ENCODE measurements around the gene FBN3.

FBN3 gene

DNA sequence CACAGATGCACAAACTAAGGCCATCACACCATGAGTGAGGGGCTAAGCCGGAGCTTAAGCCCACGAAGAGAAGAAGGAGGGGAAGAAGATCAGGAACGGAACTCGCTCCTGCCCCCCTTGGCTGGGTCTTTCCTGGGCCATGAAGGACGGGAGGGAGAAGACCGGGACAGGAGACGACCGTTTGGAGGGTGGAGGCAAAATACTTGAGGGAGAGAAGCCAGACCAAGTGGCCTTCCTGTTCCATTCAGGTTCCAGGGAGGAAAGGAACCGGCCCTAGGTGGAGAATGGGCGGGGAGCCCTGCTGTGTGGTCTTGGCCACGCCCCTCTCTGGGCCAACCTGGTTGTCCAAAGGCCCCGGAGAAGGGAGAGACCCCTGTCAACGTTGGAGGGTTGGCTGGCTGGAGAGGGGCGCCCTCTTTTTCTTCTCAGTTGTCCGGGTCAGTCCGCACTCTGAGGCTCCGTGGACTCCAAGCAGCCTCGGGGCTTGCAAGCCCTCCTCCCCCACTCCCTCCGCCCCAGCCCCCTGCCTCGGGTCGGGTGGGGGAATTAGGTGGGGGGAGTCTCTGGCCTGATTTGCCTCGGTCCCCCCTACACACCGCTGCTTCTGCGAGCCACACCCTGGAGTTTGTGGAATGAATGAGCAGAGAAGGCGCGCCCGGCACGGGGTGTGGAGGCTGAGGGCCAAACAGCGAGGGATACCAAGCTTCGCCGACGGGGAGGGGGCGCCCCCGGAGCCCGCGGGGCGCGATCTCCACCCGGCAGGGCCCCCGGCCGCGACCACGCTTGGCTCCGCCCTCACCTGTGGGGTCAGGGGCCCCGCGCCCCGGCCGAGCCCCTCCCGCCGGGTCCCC, 757 bp downstream of the FBN3 start:
- no peak for DNase-seq (ENCODE audit: low spot score)

GRCh38 chr19:8148088-8148409, 1.3 kb downstream of the FBN3 start:
- no peak for DNase-seq (ENCODE audit: low spot score)

- DNase-seq (ENCODE audit: low spot score): no peak
These were observed 1.8 kb downstream of the FBN3 start for GRCh38 chr19:8147582-8147978.

DNA sequence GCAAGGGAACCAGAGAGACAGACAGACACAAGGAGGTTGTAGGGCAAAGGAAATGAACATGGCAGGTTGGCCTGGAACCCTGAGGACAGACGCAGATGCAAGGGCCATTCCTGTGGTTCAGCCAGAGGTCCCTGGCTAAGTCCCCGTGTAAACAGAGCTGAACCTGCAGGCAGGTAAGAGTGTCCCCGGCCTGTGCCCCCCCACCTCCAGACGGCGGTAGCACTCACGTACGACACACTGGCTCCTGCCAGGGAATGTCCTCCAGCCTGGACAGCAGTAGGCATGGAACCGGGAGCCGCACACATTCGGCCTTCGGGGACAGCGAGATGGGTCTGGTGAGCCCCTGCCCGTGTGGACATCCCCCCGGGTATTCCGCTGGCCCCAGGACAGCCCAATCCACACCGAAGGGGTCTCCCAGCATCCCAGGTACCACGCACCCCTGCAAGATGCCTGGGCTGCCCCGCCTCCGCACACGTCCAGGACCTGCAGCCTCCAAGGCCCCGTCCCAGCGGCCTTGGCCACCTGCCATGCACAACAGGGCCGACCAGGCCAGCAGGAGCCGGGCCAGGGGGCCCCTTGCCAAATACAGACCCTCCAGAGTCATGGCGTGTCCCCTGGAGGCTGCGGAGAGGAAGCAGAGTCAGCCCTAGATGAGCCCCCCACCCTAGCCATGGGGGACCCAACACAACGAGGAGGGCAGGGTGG, 2.4 kb downstream of the FBN3 start:
- DNase-seq (ENCODE audit: low spot score): no peak

DNA sequence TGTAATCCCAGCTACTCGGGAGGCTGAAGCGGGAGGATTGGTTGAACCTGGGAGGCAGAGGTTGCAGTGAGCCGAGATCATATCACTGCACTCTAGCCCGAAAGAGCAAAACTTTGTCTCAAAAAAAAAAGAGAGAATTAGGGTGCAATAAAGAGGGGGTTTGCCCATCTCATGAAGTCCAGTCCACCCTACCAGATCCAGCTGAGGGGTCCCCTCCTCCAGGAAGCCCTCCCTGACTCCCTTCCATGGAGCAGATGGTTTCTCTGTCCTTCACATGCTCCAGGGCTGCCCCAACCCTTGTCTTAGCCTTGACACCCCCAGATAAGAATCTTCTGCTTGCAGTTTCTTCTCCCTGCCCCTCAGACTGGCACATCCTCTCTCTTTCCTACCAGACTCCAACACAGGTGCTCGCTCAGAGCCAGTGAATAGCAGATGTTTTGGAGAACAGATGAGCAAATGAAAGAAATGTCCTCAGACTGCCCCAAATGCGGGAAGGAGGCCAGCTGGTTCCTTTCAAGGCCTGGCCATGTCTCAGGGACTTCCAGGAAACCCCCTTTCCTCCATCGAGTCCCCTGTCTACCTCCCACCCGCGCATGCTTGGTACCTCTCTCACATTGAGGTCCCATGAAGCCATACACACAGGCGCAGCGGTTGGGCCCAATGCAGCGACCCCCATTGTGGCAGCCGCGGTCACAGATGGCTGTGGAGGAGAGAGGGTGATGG, 5.0 kb downstream of the FBN3 start:
- DNase-seq (ENCODE audit: low spot score): no peak

- no peak for DNase-seq (ENCODE audit: low spot score)
These were observed 6.4 kb downstream of the FBN3 start for GRCh38 chr19:8143041-8143440.

DNA sequence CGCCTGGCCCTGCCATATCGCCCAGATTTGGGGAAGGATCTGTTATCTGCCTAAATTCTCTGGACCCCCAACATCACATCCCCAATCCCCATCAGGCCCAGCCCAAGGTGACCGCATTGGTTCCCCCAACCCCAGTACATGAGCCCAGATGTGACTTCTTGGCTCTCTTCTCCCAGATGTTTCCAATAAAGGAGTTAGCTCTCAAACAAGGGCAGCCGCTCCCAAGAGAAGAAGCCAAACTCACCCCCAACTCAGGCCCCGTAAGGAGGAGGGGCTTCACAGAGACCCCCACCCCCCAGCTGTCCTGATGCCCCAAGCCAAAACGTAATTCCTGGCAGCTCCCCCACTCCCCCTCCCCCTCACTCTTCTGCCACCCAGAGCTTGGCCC, 6.9 kb downstream of the FBN3 start:
- DNase-seq (ENCODE audit: low spot score): no peak

DNA sequence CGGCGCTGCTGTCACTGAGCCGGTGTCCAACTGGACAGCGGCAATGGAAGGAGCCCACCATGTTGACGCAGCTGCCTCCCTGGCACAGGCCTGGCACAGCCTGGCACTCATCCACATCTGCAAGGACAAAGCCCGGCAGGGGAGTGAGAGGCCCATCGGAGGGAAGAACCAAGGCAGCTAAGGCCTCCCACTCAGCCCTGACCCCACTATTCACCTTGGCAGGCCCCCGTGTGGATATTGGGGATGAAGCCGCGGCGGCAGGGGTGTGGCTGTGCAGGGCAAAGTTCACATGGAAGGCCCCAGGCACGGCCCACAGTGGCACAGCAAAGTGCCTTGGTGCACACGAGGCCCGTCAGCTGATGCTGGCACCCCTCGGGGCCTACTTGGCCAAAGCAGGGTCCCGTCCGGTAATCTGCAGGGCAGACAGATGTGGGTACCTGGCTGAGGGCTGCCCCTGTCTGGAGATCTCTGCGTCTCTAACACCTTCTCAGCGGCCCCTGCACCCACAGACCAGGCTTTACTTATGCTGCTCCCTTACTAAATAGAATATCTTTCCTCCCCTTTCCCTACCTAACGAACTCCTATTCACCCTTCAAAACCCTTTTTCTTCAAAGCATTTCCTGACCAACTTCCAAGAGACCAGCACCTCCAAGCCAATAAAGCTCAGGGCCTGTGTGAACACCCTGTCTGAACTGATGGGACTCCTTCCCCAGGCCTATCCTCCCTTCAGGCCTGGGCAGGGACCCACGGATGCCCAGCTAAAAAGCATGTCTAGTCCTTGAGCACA, 7.5 kb downstream of the FBN3 start:
- no peak for DNase-seq (ENCODE audit: low spot score)

- DNase-seq (ENCODE audit: low spot score): no peak
These were observed 11.2 kb downstream of the FBN3 start for GRCh38 chr19:8138201-8138600.

DNA sequence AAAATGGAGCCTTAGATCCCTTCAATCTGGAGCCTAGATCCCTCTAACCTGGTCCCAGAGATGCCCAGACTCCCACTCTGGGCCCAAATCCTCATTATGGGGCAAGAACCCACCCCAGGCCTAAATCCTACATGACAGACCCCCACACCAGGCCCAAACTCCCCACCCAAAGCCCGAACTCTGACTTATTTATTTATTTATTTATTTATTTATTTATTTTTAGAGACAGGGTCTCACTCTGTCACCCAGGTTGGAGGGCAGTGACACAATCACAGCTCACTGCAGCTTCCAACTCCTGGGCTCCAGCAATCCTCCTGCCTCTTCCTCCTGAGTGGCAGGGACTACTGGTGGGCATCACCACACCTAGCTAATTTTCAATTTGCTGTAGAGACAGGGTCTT, 12.0 kb downstream of the FBN3 start:
- DNase-seq (ENCODE audit: low spot score): no peak

DNA sequence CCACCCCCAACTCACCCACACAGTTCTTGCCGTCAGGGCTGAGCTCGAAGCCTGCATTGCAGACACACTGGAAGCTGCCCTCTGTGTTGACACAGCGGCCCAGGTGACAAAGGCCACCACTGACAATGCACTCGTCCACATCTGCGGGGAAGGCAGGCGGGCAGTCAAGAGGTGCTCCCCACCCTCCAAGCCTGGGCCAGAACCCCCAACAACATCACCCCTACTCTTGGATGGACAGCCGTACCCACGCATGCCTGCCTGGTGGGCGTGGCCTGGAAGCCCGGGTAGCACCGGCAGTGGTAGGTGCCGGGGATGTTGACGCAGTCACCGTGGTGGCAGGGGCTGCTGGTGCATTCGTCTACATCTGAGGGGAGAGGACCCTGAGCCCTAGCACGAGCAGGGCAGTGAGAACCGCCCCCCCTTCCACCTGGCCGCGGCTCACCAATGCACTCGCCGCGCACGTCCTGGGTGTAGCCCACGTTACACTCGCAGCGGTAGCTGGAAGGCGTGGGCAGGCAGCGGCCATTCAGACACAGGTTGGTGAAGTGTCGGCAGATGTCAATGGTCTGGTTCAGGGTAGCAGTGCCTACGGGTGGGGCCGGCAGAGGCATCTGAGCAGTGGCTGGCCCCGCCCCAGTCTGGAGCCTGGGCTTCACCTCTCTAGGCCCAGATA, 13.3 kb downstream of the FBN3 start:
- DNase-seq (ENCODE audit: low spot score): no peak

GRCh38 chr19:8132858-8133458, 16.4 kb downstream of the FBN3 start:
- no peak for DNase-seq (ENCODE audit: low spot score)

DNA sequence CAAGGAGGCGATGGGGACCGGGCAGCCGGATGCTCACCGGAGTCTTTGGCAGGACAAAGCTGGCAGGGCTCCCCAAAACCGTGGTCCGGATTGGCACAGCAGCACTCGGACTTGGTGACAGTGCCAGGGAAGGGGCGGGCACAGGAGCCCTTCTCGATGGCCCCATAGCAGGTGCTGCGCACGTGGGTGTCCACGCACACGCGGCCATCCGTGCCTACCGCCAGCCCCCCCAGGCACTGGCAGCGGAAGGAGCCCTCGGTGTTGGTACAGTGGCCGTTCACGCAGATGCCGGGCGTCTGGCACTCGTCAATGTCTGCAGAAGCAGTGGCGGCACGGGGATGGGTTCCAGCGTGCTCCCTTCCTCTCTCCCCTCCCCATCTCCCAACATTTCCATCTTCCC, 17.9 kb downstream of the FBN3 start:
- no peak for DNase-seq (ENCODE audit: low spot score)

DNA sequence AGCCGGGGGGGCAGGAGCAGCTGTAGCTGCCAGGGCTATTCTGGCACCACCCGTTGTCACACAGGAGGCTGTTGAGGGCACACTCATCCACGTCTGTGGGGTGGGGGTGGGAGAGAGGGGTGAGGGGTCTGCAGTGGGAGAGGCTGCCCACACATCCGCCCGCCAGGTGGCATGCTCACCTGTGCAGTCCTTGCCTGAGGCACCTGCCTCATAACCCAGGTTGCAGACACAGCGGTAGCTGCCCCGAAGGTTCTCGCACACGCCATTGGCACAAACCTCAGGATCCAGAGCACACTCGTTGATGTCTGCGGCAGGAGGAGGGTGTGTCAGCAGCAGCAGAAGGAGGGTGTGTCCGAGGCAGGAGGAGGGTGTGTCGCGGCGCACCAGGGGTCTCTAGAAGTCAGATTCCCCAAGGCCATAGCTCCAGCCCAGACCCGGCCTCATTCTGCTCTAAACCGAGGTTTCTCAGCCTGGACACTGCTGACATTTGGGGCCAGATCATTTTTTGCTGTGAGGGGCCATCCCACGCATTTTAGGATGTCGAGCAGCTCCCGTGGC, 20.3 kb downstream of the FBN3 start:
- no peak for DNase-seq (ENCODE audit: low spot score)

DNA sequence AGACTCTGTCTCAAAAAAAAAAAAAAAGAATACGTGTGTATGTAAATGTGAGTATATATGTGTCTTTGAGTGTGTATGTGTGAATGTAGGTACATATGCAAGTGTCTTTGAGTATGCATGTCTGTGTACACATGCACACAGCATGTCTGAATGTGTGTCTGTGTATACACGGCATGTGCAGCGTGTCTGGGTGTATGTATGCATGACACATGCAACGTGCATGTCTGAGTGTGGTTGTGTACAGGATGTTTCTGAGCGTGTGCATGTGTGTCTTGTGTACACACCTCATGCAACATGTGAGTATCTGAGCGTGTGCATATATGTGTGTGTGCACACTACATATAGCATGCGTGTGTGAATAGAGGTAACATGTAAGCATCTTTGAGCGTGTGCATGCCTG, 20.8 kb downstream of the FBN3 start:
- DNase-seq (ENCODE audit: low spot score): no peak

DNA sequence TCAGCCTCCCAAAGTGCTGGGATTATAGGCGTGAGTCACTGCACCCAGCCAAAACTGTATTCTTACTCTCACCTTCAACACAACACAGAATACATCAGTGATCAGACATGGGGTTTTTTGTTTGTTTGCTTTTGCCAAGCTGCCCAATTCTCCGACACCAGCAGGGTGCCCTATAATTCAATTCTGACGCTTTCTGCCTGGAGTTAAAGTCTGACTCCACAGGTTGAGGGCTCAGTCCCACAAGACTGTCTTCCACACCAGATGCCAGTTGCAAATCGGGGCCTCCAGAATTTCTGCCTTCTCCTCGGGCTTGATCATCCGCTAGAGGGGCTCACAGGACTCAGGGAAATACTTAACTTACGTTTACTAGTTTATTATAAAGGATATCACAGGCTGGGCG, 22.1 kb downstream of the FBN3 start:
- DNase-seq (ENCODE audit: low spot score): no peak

DNA sequence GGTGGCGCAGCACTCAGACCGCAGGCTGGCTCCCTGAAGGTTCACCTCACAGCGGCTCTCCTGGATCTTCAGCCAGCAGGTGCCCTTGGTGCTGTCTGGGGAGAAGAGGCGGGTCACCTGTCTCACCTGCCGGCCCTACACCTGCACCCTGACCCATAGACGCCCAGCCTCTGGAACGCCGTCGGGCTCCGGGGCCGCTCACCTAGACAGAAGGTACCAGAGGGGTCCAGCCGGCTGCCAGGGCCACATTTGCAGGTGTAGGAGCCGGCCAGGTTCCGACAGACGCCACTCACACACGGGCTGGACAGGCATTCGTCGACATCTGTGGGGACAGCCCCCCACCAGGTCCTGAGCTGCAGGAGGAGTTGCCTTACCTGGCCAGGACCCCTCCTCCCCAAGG, 22.9 kb downstream of the FBN3 start:
- no peak for DNase-seq (ENCODE audit: low spot score)

GRCh38 chr19:8126008-8126407, 23.4 kb downstream of the FBN3 start:
- DNase-seq (ENCODE audit: low spot score): no peak

DNA sequence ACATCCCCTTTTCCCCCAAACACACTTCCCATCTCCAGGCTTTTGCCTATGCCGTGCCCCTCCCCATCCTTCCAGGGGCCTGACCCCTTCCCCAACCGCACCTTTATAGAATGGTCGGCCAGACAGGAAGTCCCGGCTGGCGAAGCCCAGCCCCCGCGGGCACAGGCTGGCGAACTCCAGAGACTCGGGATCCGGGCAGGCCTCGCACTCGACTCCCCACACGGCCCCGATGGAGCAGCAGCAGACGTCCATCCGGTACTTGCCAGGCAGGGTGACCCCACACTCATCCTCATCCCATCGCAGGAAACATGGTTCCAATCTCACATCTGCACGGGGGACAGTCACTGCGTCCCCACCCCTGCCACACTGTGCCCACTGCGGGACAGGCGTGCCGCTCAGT, 25.7 kb downstream of the FBN3 start:
- DNase-seq (ENCODE audit: low spot score): no peak

- DNase-seq (ENCODE audit: low spot score): no peak
These were observed 28.5 kb downstream of the FBN3 start for GRCh38 chr19:8120636-8121480.
